GM19324 (cell line): Measurements from ENCODE around the gene SUPT3H.
"Not testable (repeated sequence)": the region's sequence is repeated elsewhere in the genome, so short reads cannot be mapped to it uniquely, and the experiment has no call there.

Experiments
- ATAC-seq: cut with Tn5 transposase; IDR thresholded peaks from one replicate; pipeline ENCODE4 v1.9.1; 2021; ENCODE audit warnings: mild to moderate bottlenecking, moderate library complexity; ENCODE audit not compliant: unreplicated experiment, low FRiP score

Gene SUPT3H

GRCh38 chr6:45075246-45075645 lies 302.5 kb downstream of the SUPT3H start:
- no peak for ATAC-seq

- no peak for ATAC-seq
These were observed 303.3 kb downstream of the SUPT3H start for GRCh38 chr6:45074439-45074838.

GRCh38 chr6:45073771-45074170 lies 304.0 kb downstream of the SUPT3H start:
- no peak for ATAC-seq

- ATAC-seq = no peak
These were observed 305.1 kb downstream of the SUPT3H start for GRCh38 chr6:45072673-45073072.

- no peak for ATAC-seq
These were observed 305.7 kb downstream of the SUPT3H start for GRCh38 chr6:45072016-45072415.

- ATAC-seq = no peak
These were observed 308.6 kb downstream of the SUPT3H start for GRCh38 chr6:45069091-45069490.

- ATAC-seq = not testable (repeated sequence)
These were observed 310.3 kb downstream of the SUPT3H start for GRCh38 chr6:45067446-45067845.

- not testable (repeated sequence) for ATAC-seq
These were observed 315.1 kb downstream of the SUPT3H start for GRCh38 chr6:45062659-45063058.

- no peak for ATAC-seq
These were observed 320.0 kb downstream of the SUPT3H start for GRCh38 chr6:45057711-45058110.

- ATAC-seq = no peak
These were observed 323.1 kb downstream of the SUPT3H start for GRCh38 chr6:45054610-45055009.

GRCh38 chr6:45052325-45052724 lies 325.4 kb downstream of the SUPT3H start:
- ATAC-seq = no peak

GRCh38 chr6:45049188-45049843 lies 328.4 kb downstream of the SUPT3H start:
- ATAC-seq = no peak

GRCh38 chr6:45047573-45047972 lies 330.2 kb downstream of the SUPT3H start:
- ATAC-seq = no peak

- no peak for ATAC-seq
These were observed 332.5 kb downstream of the SUPT3H start for GRCh38 chr6:45045253-45045601.

- no peak for ATAC-seq
These were observed 333.1 kb downstream of the SUPT3H start for GRCh38 chr6:45044510-45045252.

- no peak for ATAC-seq
These were observed 333.6 kb downstream of the SUPT3H start for GRCh38 chr6:45044086-45044485.

- ATAC-seq = not testable (repeated sequence)
These were observed 335.1 kb downstream of the SUPT3H start for GRCh38 chr6:45042673-45043072.

- ATAC-seq = no peak
These were observed 339.5 kb downstream of the SUPT3H start for GRCh38 chr6:45038226-45038625.

- ATAC-seq = no peak
These were observed 341.6 kb downstream of the SUPT3H start for GRCh38 chr6:45036103-45036502.

- ATAC-seq = no peak
These were observed 345.3 kb downstream of the SUPT3H start for GRCh38 chr6:45032426-45032825.

- no peak for ATAC-seq
These were observed 346.1 kb downstream of the SUPT3H start for GRCh38 chr6:45031601-45032000.

- no peak for ATAC-seq
These were observed 350.6 kb downstream of the SUPT3H start for GRCh38 chr6:45027126-45027525.
